AG08396 (cell line): ENCODE results near the gene TAS2R14.

ENCODE experiments used
- DNase-seq: peaks from one replicate; pipeline ENCODE4 v3.0.0; 2012; ENCODE audit warnings: low spot score, mixed read lengths

The TAS2R14 gene, protein sequence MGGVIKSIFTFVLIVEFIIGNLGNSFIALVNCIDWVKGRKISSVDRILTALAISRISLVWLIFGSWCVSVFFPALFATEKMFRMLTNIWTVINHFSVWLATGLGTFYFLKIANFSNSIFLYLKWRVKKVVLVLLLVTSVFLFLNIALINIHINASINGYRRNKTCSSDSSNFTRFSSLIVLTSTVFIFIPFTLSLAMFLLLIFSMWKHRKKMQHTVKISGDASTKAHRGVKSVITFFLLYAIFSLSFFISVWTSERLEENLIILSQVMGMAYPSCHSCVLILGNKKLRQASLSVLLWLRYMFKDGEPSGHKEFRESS

DNA sequence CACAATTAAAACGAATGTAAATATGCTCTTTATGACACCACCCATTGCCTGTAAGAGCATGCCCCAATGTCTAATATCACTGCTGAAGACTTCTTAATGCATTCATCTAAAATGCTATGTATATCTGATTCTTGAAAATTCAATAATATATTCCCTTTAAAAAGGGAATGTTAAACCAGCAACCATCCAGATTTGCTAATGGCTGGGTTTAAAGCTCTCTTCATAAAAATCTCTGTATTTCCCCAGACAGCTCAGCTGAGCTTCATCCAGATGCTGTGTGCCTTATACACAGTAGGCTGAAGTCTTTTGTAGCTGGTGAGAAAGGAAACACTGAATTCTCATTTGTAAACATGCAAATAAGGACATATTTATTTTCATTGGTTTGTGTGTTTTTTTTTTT lies at the start of gene TAS2R14:
Gene TAS2R14 (minus strand): TSS at position 101 of the 400 bp plus-strand sequence. CDS start 56 bp downstream, at position 45.
- DNase-seq = no peak

DNA sequence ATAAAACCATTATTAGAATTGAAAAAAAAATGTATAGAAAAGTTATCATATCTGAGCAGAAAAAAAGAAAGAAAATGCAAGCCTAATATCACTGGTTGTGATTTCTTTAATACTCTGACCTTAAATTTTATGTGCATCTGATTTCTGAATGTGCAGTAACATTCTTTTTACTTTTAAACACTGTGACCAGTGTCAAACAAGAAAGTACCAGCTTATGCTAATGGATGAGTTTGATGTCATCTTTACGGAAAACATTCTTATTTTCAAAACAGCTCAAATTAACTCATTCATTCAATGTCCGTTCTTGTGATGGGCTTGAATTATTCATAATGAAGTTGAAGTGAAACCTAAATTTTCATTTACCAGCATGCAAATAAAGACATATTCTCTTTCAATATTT lies 47.7 kb upstream of the TAS2R14 start, which contains the start of gene TAS2R50:
Gene TAS2R50 (minus strand): TSS at position 101 of the 400 bp plus-strand sequence. CDS start 52 bp downstream, at position 49.
- DNase-seq = no peak

DNA sequence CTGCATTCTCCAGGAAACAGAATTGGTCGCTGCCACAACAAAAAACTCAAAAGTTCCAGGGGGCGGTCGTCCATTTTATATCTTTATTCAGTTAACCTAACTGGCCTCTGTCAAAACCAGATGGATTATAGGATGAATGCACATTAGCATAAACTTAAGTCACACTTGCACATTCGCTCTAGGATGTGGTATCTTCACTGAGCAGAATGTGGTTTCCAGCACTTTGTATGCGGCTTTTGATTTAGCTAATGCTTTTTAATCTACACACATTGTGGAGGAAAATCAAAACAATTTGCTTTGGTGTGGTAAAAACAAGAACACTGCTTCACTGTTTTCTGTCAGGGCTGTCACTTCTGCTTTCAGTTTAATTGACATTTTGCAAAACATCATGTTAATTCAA lies 43.2 kb upstream of the TAS2R14 start:
- no peak for DNase-seq

DNA sequence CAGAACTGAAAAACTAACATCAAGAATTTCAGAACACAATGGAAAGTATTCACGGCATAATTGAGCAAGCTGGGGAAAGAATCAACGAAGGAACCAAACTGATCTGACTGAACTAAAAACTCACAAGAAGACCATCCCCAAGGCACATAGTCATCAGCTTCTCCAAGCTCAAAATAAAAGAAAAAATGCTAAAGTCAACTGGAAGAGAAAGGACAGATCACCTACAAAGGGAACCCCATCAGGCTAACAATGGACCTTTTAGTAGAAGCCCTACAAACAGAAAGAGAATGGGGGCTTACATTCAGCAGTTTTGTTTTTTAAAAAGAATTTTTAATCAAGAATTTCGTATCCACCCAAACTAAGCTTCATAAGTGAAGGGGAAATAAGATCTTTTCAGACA lies 35.9 kb upstream of the TAS2R14 start:
- no peak for DNase-seq

DNA sequence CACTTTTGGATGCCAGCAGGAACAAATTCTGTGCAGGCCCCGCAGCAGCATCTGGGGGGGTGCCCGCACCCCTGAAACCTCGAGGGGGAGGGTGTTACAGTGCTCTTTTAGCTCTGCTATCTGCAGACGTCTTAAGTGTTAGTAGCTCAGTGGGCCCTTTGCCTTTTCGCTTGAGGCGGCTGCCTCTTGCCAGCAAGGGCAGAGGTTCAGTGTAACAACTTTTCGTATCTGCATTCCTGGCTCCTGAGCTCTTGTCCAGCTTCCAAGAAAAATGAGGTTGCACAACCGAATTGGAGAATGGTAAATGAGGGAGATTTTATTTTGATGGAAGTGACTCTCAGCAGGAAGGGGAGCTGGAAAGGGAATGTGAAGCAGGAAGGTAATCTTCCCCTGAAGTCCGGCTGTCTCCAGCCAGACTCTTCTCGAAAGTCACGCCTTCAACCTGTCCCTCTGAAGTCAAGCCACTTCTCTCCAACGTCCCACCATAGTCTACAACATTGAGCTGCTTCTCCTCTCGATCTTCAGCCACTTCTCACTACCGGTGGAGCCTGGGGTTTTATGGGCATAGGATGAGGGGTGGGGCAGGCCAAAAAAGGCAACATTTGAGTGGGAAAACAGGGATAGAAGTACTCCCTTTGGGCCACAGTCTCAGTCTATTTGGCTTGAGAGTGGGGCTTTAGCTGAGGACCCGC lies 29.8 kb upstream of the TAS2R14 start:
- peak; percentile 45 for DNase-seq

DNA sequence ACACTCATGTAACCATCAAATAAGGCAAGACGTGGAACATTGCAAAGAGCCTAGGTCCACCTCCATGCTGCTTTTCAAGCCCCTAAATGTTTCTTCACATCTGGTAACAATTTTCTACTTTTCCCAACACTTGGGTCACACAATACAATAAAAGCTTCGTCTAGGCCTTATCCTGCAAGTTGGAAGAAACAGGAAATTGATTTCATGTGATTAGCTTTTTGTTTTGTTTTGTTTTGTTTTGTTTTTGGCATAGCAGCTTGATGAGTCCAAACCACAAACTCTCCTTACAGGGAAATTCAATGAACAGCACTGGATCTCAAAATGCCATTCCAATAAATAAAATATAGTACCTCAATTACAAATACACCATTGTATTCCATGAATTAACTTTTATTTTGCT lies 28.3 kb upstream of the TAS2R14 start:
- DNase-seq = peak; percentile 47

DNA sequence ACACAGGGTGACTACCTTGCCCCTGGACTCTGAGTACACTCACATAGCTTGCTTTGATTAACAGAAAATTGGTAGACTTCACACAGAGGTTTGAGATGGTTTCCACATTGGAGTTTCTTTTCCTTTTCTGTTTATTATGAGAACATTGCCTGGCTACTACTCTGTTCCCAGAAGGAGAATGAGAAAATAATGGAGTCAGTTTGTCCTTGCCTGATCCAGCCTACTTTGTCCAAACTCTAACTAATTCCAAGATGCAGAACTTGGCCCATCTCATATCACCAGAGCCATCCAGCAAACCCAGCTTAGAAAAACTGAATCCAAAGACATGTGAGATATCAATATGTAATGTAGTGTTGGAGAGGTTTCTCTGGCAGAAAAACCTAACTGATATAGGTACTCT lies 27.3 kb upstream of the TAS2R14 start:
- no peak for DNase-seq

DNA sequence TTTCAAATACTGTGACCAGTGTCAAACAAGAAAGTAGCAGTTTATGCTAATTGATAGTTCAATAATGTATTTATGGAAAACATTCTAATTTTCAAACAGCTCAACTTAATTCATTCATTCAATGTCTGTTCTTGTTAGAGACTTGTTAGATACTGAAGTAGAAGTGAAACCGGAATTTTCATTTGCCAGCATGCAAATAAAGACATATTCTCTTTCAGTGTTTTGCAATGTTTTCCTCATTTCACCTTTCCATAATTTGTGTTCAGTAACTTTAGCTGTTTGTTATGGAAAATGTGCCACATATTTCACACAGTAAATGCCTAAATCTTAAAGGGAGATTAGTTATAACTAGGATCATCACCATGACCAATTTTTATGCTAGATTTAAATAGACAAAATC lies 26.4 kb upstream of the TAS2R14 start:
- no peak for DNase-seq

DNA sequence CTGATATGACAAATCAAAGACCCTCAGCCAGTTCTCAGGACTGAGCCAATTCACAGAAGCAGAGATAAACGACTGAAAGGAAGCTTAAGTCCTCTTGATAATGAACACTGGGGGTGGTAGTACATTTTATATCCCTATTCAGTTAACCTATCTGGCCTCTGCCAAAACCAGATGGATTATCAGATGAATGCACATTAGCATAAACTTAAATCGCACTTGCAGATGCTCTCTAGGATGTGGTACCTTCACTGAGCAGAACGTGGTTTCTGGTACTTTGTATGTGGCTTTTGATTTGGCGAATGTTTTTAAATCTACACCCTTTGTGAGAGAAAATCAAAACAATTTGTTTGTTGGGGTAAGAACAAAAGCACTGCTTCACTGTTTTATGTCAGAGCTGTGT lies 21.1 kb upstream of the TAS2R14 start:
- DNase-seq = no peak

DNA sequence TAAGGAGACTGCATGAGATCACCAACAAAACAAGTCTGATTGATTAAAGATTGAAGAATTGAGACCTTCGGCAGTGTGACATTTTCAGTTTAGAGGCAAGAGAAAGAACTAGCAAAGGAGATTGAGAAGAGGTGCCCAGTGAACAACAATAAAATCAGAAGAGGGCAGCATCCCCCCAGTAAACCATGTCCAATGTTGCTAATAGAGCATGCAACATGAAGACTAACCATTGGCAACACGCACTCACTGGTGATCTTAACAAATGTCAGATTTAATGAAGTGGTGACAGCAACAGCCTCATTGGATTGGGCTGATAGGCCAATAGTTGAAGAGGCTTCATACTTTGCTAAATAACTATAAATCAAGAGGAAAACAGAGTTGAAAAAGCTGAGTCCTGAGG lies 20.7 kb upstream of the TAS2R14 start:
- DNase-seq = no peak

DNA sequence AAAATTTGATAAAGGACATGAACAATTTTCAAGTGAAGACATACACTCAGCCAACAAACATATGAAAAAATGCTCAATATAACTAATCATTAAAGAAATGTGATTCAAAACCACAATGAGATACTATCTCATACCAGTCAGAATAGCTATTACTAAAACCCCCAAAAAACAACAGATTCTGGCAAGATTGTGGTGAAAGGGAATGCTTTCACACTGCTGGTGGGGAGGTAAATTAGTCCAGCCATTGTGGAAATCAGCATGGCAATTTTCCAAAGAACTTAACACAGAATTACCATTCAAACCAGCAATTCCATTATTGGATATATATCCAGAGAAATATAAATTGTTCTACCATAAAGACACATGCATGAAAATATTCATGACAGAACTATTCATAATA lies 18.7 kb upstream of the TAS2R14 start:
- no peak for DNase-seq

DNA sequence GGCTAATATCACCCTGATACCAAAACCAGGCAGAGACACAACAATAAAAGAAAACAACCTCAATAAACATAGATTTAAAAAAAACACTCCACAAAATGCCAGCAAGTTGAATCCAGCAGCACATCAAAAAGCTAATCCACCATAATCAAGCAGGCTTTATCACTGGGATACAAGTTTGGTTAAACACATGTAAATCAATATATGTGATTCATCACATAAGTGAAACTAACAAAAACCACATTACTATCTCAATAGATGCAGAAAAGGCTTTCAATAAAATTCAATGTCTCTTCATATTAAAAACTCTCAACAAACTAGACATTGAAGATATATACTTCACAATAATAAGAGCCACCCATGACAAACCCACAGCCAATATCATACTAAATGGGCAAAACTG lies 17.0 kb upstream of the TAS2R14 start:
- no peak for DNase-seq

DNA sequence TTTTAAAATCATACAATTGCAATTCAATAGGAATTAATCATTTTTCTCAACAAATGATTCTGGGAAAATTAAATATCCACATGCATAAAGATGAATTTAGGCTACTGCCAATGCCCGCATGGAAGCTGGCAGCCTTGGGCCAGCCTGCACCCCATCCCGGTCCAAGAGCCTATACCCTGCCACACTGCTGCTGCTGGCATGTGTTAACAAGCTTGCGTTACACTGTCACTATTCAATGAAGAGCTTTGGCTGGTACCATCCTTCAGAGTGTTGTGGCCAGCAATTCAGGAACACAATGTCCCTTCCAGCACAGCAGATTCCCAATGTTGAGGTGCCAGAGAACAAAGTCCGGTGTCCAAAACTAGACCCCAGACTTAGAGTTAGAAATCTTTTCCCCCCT lies 13.6 kb upstream of the TAS2R14 start:
- DNase-seq = no peak

DNA sequence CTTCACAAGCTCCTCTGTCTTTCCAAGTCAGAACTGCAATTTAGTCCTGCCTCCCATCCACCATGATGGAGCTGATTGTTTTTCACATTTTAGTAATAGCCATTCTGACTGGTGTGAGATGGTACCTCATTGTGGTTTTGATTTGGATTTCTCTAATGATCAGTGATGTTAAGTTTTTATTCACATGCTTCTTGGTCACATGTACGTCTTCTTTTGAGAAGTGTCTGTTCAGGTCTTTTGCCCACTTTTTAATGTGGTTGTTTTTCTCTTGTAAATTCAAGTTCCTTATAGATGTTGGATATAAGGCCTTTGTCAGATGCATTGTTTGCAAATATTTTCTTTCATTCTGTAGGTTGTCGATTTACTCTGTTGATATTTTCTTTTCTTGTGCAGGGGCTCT lies 4.1 kb upstream of the TAS2R14 start:
- DNase-seq = no peak

DNA sequence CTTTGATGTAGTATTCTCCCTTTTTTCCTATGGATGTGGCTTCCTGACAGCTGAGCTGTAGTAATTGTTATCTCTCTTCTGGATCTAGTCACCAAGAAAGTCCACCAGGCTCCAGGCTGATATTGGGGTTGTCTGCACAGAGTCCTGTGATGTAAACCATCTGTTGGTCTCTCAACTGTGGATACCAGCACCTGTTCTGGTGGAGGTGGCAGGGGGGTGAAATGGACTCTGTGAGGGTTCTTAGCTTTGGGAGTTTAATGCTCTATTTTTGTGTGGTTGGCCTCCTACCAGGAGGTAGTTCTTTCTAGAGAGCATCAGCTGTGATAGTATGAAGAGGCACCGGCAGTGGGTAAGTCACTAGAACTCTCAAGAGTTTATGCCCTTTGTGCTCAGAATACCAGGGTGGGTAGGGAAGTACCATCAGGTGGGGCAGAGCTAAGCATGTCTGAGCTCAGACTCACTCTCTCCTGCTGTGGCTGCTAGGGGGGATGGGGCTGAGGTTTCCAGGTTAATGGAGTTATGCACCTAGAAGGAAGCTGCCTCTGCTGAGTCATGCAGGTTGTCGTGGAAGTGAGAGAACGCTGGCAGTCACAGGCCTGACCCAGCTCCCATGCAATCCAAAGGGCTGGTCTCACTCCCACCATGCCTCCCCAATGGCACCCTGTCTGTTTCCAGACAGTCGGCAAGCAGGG lies 3.0 kb upstream of the TAS2R14 start:
- no peak for DNase-seq

DNA sequence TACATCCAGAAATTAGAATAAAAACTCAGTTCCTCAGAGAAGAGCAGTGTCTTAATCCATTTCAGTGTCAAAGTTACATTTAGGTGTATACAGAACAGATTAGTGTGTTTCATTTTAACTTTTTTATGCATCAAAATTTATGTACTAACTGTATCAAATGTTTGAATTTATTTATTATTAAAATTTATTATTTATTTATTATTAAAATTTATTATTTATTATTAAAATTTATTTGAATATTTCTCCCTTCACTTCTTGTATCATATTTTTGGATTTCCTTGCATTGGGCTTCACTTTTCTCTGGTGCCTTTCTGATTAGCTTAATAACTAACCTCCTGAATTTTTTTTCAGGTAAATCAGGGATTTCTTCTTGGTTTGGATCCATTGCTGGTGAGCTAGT lies 2.3 kb upstream of the TAS2R14 start:
- DNase-seq = no peak

DNA sequence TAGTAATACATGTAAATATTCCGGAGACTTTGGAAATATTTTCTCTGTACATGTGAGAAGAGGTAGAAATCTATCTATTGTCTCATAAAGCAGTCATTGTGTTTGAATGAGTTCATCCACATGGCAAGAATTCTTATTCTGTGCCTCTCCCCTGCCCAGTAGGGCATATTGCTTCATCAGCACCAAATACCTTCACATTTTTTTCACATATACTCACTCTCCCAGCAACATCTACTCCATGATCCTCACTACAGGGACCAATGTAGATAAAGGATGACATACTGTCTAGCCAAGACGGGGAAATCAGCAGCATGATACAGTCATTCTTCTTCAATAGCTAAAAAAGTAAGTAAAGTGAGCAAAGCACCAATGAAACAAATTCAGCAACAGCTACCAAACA lies 1.3 kb upstream of the TAS2R14 start:
- DNase-seq = peak; percentile 34

DNA sequence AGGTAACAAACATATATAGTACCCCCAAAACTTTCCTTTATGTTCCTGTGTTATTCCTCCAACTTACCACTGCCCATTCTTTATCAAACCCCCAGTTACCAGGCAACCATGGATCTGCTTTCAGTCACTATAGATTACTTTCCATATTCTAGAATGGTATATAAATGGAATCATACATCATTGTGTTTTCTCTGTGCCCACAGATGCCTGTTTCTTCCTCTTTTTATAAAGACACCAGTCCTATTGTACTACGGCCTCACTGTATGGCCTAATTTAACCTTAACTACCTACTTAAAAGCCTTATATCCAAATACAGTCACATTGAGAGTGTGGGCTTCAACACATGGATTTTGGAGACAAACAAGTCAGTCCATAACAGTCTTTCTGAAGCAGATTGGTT lies 2.6 kb downstream of the TAS2R14 start:
- no peak for DNase-seq

DNA sequence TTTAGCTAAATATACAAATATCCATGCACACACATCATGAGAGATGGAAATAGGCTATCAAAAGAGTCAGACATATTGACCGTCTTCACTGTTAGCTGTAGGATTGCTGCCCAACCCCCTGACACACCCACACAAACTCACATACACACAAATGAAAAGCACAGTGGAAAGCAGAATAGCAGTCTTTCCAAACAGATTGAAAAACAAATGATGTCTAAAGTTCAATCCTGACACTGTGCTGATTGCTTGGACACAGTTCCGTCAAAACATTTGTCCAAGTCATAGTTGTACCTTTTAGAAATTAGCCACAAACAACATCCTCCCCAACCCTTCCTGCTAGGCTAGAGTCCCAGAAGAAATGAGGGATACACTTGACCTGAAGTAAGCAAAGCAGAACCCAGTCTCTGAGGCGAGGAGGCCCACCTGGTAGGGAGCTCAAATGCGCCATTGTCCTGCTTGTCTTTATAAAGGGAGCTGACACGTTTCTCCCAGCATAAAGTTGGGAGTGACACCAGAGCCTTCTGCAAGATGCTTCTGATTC lies 10.2 kb downstream of the TAS2R14 start, which contains the start of gene PRH2:
Gene PRH2 (plus strand): TSS at position 491 of the 541 bp plus-strand sequence. CDS start 38 bp downstream, at position 529.
- no peak for DNase-seq

DNA sequence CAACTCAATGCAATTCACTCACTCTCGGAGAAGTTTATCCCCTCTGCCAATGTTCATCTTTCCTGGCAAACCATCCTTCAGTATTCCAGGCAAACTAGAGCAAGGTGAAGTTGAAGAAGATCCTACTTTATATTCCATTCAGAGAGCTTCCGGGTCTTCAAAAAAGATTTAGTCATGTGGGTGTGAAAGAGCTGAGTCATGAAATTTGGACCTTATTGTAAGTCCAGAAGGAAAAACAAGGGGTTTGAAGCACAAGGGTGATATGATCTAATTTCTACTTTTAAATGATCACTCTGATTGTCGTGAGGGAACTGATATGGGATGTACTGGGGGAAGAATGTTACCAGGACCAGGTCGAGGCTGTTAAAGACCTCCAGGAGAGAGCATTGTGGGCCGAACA lies 12.8 kb downstream of the TAS2R14 start:
- no peak for DNase-seq

DNA sequence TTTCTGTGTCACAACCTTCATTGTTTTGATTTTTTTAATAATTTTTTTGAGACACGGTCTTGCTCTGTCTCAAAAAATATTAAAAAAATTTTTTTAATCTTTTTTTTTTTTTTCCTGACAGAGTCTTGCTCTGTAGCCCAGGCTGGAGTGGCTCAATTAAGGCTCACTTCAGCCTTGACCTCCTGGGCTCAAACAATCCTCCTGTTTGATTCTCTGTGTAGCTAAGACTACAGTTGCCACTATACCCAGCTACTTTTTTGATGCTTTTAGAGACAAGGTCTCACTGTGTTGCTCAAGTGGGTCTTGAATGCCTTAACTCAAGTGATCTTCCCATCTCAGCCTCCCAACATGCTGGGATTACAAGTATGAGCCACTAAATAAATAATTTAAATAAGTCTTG lies 19.3 kb downstream of the TAS2R14 start:
- DNase-seq = no peak

DNA sequence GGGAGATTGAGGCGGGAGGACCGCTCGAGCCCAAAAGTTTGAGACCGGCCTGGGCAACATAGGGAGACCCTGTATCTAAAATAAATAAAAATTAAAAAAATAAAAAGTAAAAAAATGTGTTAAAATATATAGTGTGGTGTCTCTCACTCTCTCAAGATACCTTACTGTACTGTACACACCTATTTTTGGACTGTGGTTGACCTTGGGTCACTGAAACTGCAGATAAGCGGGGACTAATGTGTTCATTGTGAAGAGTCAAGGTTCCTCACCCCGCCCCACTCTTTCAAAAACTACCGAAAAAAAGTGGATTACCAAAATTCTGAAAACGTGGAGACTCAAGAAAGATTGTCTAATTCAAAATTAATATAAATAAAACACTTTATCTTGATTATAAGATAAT lies 28.7 kb downstream of the TAS2R14 start:
- no peak for DNase-seq

DNA sequence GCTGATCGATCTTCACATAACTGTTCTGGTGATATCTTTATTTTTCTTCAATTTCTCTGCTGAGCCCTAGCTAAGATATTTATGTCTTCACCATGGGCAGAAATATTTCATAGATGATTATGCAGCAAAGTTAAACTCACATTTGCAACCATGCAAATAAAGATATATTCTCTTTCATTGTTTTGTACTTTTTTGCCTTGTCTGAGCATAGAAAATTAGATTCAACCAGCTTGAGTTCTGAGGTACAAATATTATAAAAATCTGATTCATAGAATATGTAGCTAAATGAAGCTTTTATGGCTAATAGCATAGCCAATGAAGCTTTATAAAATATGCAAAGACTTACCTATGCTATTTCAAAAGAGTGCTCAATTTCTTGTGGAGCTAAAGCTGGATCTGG lies 29.6 kb downstream of the TAS2R14 start, which contains the start of gene TAS2R13:
Gene TAS2R13 (minus strand): TSS at position 101 of the 400 bp plus-strand sequence. CDS start 264 bp downstream, outside the sequence.
- no peak for DNase-seq
